Panc1 (cell line): ENCODE data around the gene PTPMT1. TPM values are rescaled to one million over a fixed set of nuclear protein-coding genes. Genes with fewer than 3 reads are reported as not detected.

ENCODE experiments used
- ATAC-seq: fragments of 200-7000 bp; cut with Tn5 transposase; 2 replicates; pipeline ENCODE4 v1.9.1; 2020; ENCODE audit warnings: mild to moderate bottlenecking, moderate library complexity
- BruUV-seq: library from RNA; stranded (reverse); fragments of 400-500 nt; replicated peaks from 2 replicates; lab custom pipeline; 2021; lab: Mats Ljungman, UMichigan
- CTCF ChIA-PET: fragments of 300-600 bp; sonication (Branson Sonifier 250); formaldehyde crosslinking; loops from one replicate; lab custom pipeline; 2022; ENCODE audit warnings: antibody characterized with exemption; lab: Charles Lee
- POLR2A ChIA-PET: fragments of 300-600 bp; sonication (Branson Sonifier 250); formaldehyde crosslinking; loops from one replicate; lab custom pipeline; 2022; ENCODE audit warnings: antibody characterized with exemption; lab: Charles Lee
- DNase-seq: peaks from one replicate; pipeline ENCODE4 v3.0.0-alpha.2; 2010; ENCODE audit warnings: low read depth, low spot score
- H3K27ac ChIP-seq: 2 replicates; pipeline ENCODE4 v1.5.1; 2011; ENCODE audit warnings: mild to moderate bottlenecking, low read length, inconsistent platforms
- H3K27me3 ChIP-seq: fragments of 200-500 bp; sonication (Bioruptor generic); 2 replicates; pipeline ENCODE4 v1.6.0; 2014; ENCODE audit warnings: low read length, inconsistent platforms; ENCODE audit not compliant: control insufficient read depth, insufficient read depth
- H3K36me3 ChIP-seq: fragments of 200-500 bp; sonication (Bioruptor generic); 2 replicates; pipeline ENCODE4 v1.5.1; 2014; ENCODE audit warnings: inconsistent platforms, mild to moderate bottlenecking, low read length, moderate library complexity; ENCODE audit not compliant: control insufficient read depth, insufficient read depth
- H3K4me1 ChIP-seq: 2 replicates; pipeline ENCODE4 v1.5.1; 2011; ENCODE audit warnings: inconsistent platforms, mild to moderate bottlenecking, low read length, moderate library complexity; ENCODE audit not compliant: control insufficient read depth, insufficient read depth
- H3K4me3 ChIP-seq, 2 experiments: 2 replicates each; pipeline ENCODE4 v1.5.1; 2011 to 2012; ENCODE audit warnings: low read depth in 2 of 2, low read length in 2 of 2, mild to moderate bottlenecking in 2 of 2, inconsistent platforms in 1 of 2, moderate library complexity in 1 of 2
- H3K9me3 ChIP-seq: fragments of 200-500 bp; sonication (Bioruptor generic); 2 replicates; pipeline ENCODE4 v1.5.1; 2014; ENCODE audit warnings: low read depth, mild to moderate bottlenecking, inconsistent platforms, low read length, moderate library complexity; ENCODE audit not compliant: control insufficient read depth, insufficient read depth
- CTCF ChIP-seq: fragments of 450-650 bp; IDR thresholded peaks from 2 replicates; pipeline ENCODE4 v1.5.1; 2017; ENCODE audit warnings: mild to moderate bottlenecking
- POLR2AphosphoS5 ChIP-seq: IDR thresholded peaks from 2 replicates; pipeline ENCODE4 v1.6.1; 2012; ENCODE audit warnings: mild to moderate bottlenecking, low read depth, low read length, moderate library complexity
- REST ChIP-seq, 2 experiments: IDR thresholded peaks; 2 replicates each; pipeline ENCODE4 v1.6.1; 2011 to 2012; ENCODE audit warnings: low read depth in 2 of 2, control low read depth in 1 of 2, low read length in 1 of 2, mild to moderate bottlenecking in 1 of 2, moderate library complexity in 1 of 2; ENCODE audit not compliant: insufficient read depth in 1 of 2
- SIN3A ChIP-seq: IDR thresholded peaks from 2 replicates; pipeline ENCODE4 v1.6.1; 2012; ENCODE audit warnings: low read depth, mild to moderate bottlenecking, low read length, moderate library complexity, borderline replicate concordance; ENCODE audit not compliant: insufficient read depth
- TCF7L2 ChIP-seq: IDR thresholded peaks from 2 replicates; pipeline ENCODE4 v1.6.1; 2011; ENCODE audit warnings: mild to moderate bottlenecking, low read depth, low read length, inconsistent platforms
- in situ Hi-C: cut with HindIII; loops from 2 replicates; pipeline ENCODE4 v1.10.0; 2016; ENCODE audit warnings: low sequenced_read_pairs, low pct_unique_long_range_greater_than_20kb
- intact Hi-C: fragments of 100-400 bp; cut with micrococcal nuclease; formaldehyde crosslinking; loops from one replicate; pipeline ENCODE4 v1.10.0; 2022; ENCODE audit not compliant: unreplicated experiment
- total RNA-seq: library from RNA; stranded (reverse); gene quantifications from one replicate; pipeline ENCODE4 v1.2.1, GENCODE V29; 2021; ENCODE audit not compliant: unreplicated experiment

PTPMT1 gene
- total RNA-seq, 1 experiment from 2014 or later = 81.0 TPM

- ATAC-seq (no peak), DNase-seq (no peak)
- Histone ChIP-seq H3K27ac (no peak overlapping the region), H3K4me3 (no peak overlapping the region), H3K36me3 (no peaks in the 10 kb centered on the region), H3K4me1 (peaks cover 20% of the 10 kb centered on the region), H3K27me3 (no peaks in the 10 kb centered on the region), H3K9me3 (no peaks in the 10 kb centered on the region)
- intact Hi-C loops = no loop called here
- no peak for TF ChIP-seq SIN3A
- no peak for TF ChIP-seq CTCF
- TF ChIP-seq TCF7L2 = no peak
- TF ChIP-seq REST (IDR thresholded peaks at IDR 0.05; ENCODE audit: insufficient read depth in 1 of 2, low read depth in 2 of 2, low read length in 1 of 2) = no peak
- no peak for TF ChIP-seq POLR2AphosphoS5
- in situ Hi-C loops = no loop called here
- TSS peak; percentile 46 for BruUV-seq
- ChIA-PET CTCF (no interaction called here), POLR2A (interaction anchor here (0.7 kb wide), 1 partner anchor 38 kb away, joined by 4 read pairs; no protein-coding TSS in a partner anchor)
Observed at GRCh38 chr11:47538741-47539565, 26.4 kb upstream of the PTPMT1 start.

- H3K27me3 ChIP-seq = no peaks in the 10 kb centered on the region
- ATAC-seq (peak; percentile 30), DNase-seq (no peak)
- H3K4me3 ChIP-seq = no peak overlapping the region
- in situ Hi-C loops = no loop called here
- no peak overlapping the region for H3K27ac ChIP-seq
- H3K9me3 ChIP-seq = no peaks in the 10 kb centered on the region
- no peaks in the 10 kb centered on the region for H3K36me3 ChIP-seq
- BruUV-seq = no TSS peak
- CTCF ChIA-PET = no interaction called here
- POLR2A ChIA-PET = no interaction called here
- intact Hi-C loops = no loop called here
- peaks cover 20% of the 10 kb centered on the region for H3K4me1 ChIP-seq
- TF ChIP-seq CTCF = no peak
- no peak for TF ChIP-seq TCF7L2
- TF ChIP-seq POLR2AphosphoS5 = no peak
- no peak for TF ChIP-seq SIN3A
- TF ChIP-seq REST (IDR thresholded peaks at IDR 0.05; ENCODE audit: insufficient read depth in 1 of 2, low read depth in 2 of 2, low read length in 1 of 2) = no peak
Observed at GRCh38 chr11:47539681-47540039, 25.7 kb upstream of the PTPMT1 start.
